Liver (tissue), 9 donors: ENCODE measurements around the gene FRMD5. TPM values are rescaled to one million over a fixed set of nuclear protein-coding genes. Genes with fewer than 3 reads are reported as not detected.

Experiments
- DNase-seq: peaks from one replicate; pipeline ENCODE4 v3.0.0-alpha.2; 2017; ENCODE audit warnings: low spot score
- H3K27ac ChIP-seq, 2 donors: one replicate each; pipeline ENCODE4 v1.7.0; 2013; ENCODE audit warnings: inconsistent platforms in 2 of 2, low read length in 2 of 2, control low read depth in 1 of 2, low read depth in 1 of 2, mild to moderate bottlenecking in 1 of 2
- H3K27me3 ChIP-seq, 4 donors: one replicate each; pipeline versions ENCODE4 v1.6.1 to v1.7.0; 2013; ENCODE audit warnings: low read length in 3 of 4, inconsistent platforms in 1 of 4, mild to moderate bottlenecking in 1 of 4, moderate library complexity in 1 of 4; ENCODE audit not compliant: control insufficient read depth in 4 of 4, insufficient read depth in 4 of 4
- H3K36me3 ChIP-seq, 4 donors: one replicate each; pipeline versions ENCODE4 v1.6.1 to v1.7.0; 2013; ENCODE audit warnings: low read length in 3 of 4, mild to moderate bottlenecking in 3 of 4, low read depth in 1 of 4, moderate library complexity in 1 of 4; ENCODE audit not compliant: control insufficient read depth in 4 of 4, insufficient read depth in 3 of 4
- H3K4me1 ChIP-seq, 4 donors: one replicate each; pipeline versions ENCODE4 v1.6.1 to v1.7.0; 2013; ENCODE audit warnings: low read length in 3 of 4, mild to moderate bottlenecking in 3 of 4, moderate library complexity in 1 of 4; ENCODE audit not compliant: control insufficient read depth in 4 of 4, insufficient read depth in 4 of 4
- H3K4me3 ChIP-seq, 3 donors: one replicate each; pipeline versions ENCODE4 v1.6.1 to v1.7.0; 2013; ENCODE audit warnings: low read length in 3 of 3, control low read depth in 1 of 3, low read depth in 1 of 3, mild to moderate bottlenecking in 1 of 3
- H3K9ac ChIP-seq, 2 donors: one replicate each; pipeline ENCODE4 v1.7.0; 2013; ENCODE audit warnings: low read length in 2 of 2, mild to moderate bottlenecking in 2 of 2, moderate library complexity in 2 of 2, control low read depth in 1 of 2, low read depth in 1 of 2
- H3K9me3 ChIP-seq, 4 donors: one replicate each; pipeline versions ENCODE4 v1.6.1 to v1.7.0; 2013; ENCODE audit warnings: low read length in 3 of 4; ENCODE audit not compliant: control insufficient read depth in 4 of 4
- EGR1 ChIP-seq, 2 donors: IDR thresholded peaks; 2 replicates each; pipeline ENCODE4 v1.6.1; 2016 to 2018; ENCODE audit warnings: antibody characterized with exemption in 2 of 2, low read depth in 2 of 2
- FOXA1 ChIP-seq: IDR thresholded peaks from 2 replicates; pipeline ENCODE4 v1.6.1; 2016; ENCODE audit warnings: antibody characterized with exemption
- FOXA2 ChIP-seq: IDR thresholded peaks from 2 replicates; pipeline ENCODE4 v1.6.1; 2016; ENCODE audit warnings: antibody characterized with exemption
- GABPA ChIP-seq, 2 donors: IDR thresholded peaks in 1 of 2; conservative IDR thresholded peaks in 1 of 2; 2 replicates each; pipeline ENCODE4 v1.6.1; 2016; ENCODE audit warnings: antibody characterized with exemption in 2 of 2, mild to moderate bottlenecking in 1 of 2, moderate library complexity in 1 of 2
- HNF4A ChIP-seq, 2 donors: conservative IDR thresholded peaks; 2 replicates each; pipeline ENCODE4 v1.6.1; 2016; ENCODE audit warnings: antibody characterized with exemption in 2 of 2, mild to moderate bottlenecking in 2 of 2
- HNF4G ChIP-seq: IDR thresholded peaks from 2 replicates; pipeline ENCODE4 v1.6.1; 2016; ENCODE audit warnings: antibody characterized with exemption
- JUND ChIP-seq, 2 donors: IDR thresholded peaks; 2 replicates each; pipeline ENCODE4 v1.6.1; 2016; ENCODE audit warnings: antibody characterized with exemption in 2 of 2
- NR2F2 ChIP-seq: IDR thresholded peaks from 2 replicates; pipeline ENCODE4 v1.6.1; 2016; ENCODE audit warnings: antibody characterized with exemption
- RAD21 ChIP-seq, 2 donors: IDR thresholded peaks; 2 replicates each; pipeline ENCODE4 v1.6.1; 2016; ENCODE audit warnings: antibody characterized with exemption in 2 of 2, mild to moderate bottlenecking in 2 of 2
- TAF1 ChIP-seq: conservative IDR thresholded peaks from 2 replicates; pipeline ENCODE4 v1.6.1; 2016; ENCODE audit warnings: antibody characterized with exemption, mild to moderate bottlenecking
- YY1 ChIP-seq: IDR thresholded peaks from 2 replicates; pipeline ENCODE4 v1.6.1; 2016; ENCODE audit warnings: antibody characterized with exemption, mild to moderate bottlenecking
- WGBS: extraction: QIAGEN DNeasy Blood & Tissue Kit; methylation state at CpG from one replicate; pipeline ENCODE4 v1.1.7; 2013; 5-methylcytosine and 5-hydroxymethylcytosine counted together
- polyA plus RNA-seq, 2 donors: library from polyadenylated mRNA; stranded (reverse) in 1 of 2; unstranded in 1 of 2; fragments of 200-250 nt in 1 of 2; fragments of >200 nt in 1 of 2; fragmentation: Nextera tagmentation in 1 of 2; extraction: Ambion mirVana in 1 of 2; gene quantifications; one replicate each; pipeline versions ENCODE4 v1.2.1 to v1.2.3, GENCODE V29; 2013 to 2015
- total RNA-seq, 2 donors: library from RNA; depleted of rRNA; stranded (reverse); fragments of >200 nt; gene quantifications; one replicate each; pipeline ENCODE4 v1.2.3, GENCODE V29; 2014
- TF ChIP-seq, protein P1 (sequence below): IDR thresholded peaks from 2 replicates; pipeline ENCODE4 v1.6.1; 2016; ENCODE audit warnings: antibody characterized with exemption, mild to moderate bottlenecking
- TF ChIP-seq, protein P2 (sequence below): fragments of 150-350 bp; IDR thresholded peaks from 2 replicates; pipeline ENCODE4 v1.5.1; 2017; ENCODE audit warnings: improper control_type of control experiment, low read depth, low read length; ENCODE audit not compliant: missing input control
- TF ChIP-seq, protein P3 (sequence below): IDR thresholded peaks from 2 replicates; pipeline ENCODE4 v1.6.1; 2016; ENCODE audit warnings: antibody characterized with exemption
- TF ChIP-seq, protein P4 (sequence below): IDR thresholded peaks from 2 replicates; pipeline ENCODE4 v1.6.1; 2016; ENCODE audit warnings: antibody characterized with exemption
- TF ChIP-seq, protein P5 (sequence below): IDR thresholded peaks from 2 replicates; pipeline ENCODE4 v1.6.1; 2016; ENCODE audit warnings: antibody characterized with exemption
- donor health status: healthy.
- donor health status: healthy.
- donor health status: healthy.
- donor health status: healthy.
- donor health status: healthy.

The FRMD5 gene
- total and polyA plus RNA-seq, 4 donors: 0.01 to 0.25 TPM; not detected in 2

DNA sequence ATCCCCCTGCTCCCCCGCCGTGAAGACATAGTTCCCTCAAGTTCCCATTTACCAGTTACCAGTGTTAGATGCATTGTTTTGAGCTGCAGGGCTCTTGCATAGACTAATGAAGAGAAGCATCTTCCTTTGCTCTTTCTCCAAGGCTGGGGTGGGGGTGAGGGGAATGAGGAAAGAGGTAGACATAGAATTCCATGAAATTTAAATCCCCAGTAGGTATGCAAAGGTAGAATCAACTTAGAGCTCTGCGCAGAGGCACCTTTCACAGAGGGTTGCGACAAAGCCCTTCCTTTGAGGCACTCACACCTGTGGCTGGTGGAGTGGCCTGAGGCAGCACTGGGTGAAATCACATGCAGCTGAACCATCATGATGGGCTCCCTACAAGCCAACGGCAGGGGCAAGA lies 266.9 kb downstream of the FRMD5 start:
- Histone ChIP-seq H3K36me3 (no peaks in the 10 kb centered on the region), H3K4me3 (no peak overlapping the region), H3K9me3 (no peaks in the 10 kb centered on the region), H3K4me1 (no peaks in the 10 kb centered on the region), H3K27me3 (no peaks in the 10 kb centered on the region), H3K9ac (no peak overlapping the region), H3K27ac (no peak overlapping the region)
- no peak for DNase-seq
- 59% methylated on average over 5 of the region's 5 CpGs for WGBS
- TF ChIP-seq HNF4G (no peak), NR2F2 (no peak), RAD21 (IDR thresholded peaks at IDR 0.05) (no peak), JUND (IDR thresholded peaks at IDR 0.05) (no peak), HNF4A (conservative IDR thresholded peaks at IDR 0.05) (no peak), TAF1 (no peak)
- TF ChIP-seq, protein P1, sequence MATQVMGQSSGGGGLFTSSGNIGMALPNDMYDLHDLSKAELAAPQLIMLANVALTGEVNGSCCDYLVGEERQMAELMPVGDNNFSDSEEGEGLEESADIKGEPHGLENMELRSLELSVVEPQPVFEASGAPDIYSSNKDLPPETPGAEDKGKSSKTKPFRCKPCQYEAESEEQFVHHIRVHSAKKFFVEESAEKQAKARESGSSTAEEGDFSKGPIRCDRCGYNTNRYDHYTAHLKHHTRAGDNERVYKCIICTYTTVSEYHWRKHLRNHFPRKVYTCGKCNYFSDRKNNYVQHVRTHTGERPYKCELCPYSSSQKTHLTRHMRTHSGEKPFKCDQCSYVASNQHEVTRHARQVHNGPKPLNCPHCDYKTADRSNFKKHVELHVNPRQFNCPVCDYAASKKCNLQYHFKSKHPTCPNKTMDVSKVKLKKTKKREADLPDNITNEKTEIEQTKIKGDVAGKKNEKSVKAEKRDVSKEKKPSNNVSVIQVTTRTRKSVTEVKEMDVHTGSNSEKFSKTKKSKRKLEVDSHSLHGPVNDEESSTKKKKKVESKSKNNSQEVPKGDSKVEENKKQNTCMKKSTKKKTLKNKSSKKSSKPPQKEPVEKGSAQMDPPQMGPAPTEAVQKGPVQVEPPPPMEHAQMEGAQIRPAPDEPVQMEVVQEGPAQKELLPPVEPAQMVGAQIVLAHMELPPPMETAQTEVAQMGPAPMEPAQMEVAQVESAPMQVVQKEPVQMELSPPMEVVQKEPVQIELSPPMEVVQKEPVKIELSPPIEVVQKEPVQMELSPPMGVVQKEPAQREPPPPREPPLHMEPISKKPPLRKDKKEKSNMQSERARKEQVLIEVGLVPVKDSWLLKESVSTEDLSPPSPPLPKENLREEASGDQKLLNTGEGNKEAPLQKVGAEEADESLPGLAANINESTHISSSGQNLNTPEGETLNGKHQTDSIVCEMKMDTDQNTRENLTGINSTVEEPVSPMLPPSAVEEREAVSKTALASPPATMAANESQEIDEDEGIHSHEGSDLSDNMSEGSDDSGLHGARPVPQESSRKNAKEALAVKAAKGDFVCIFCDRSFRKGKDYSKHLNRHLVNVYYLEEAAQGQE: no peak

DNA sequence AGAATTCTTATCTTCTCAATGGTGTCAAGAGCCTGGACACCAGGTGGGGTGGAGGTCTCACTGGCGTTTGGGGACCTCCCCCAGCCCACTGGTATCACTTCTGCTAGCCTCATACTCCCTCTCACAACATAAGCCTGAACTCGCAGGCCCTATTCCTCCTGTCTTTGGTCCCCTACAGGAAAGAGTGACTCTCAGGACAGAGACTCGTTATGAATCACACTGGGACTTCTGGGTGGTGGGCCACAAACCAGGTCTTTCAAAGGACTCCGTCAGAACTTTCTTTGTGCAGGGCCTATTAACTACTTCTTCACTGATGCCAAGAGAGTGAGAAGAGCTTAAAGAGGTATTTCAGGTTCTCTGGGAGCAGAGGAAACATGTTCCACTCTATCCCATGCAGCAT lies 267.9 kb downstream of the FRMD5 start:
- Histone ChIP-seq H3K27ac (no peak overlapping the region), H3K9me3 (no peaks in the 10 kb centered on the region), H3K4me1 (no peaks in the 10 kb centered on the region), H3K27me3 (no peaks in the 10 kb centered on the region), H3K4me3 (no peak overlapping the region), H3K9ac (no peak overlapping the region), H3K36me3 (no peaks in the 10 kb centered on the region)
- WGBS: 63% methylated on average over 4 of the region's 4 CpGs
- no peak for DNase-seq
- TF ChIP-seq HNF4G (no peak), RAD21 (IDR thresholded peaks at IDR 0.05) (no peak), JUND (IDR thresholded peaks at IDR 0.05) (no peak), FOXA1 (no peak), FOXA2 (no peak), HNF4A (conservative IDR thresholded peaks at IDR 0.05) (no peak), TAF1 (no peak), YY1 (no peak), EGR1 (IDR thresholded peaks at IDR 0.05; ENCODE audit: low read depth in 2 of 2) (no peak), GABPA (IDR thresholded peaks at IDR 0.05 in 1 of 2, conservative IDR thresholded peaks at IDR 0.05 in 1 of 2) (no peak)
- TF ChIP-seq, protein P2, sequence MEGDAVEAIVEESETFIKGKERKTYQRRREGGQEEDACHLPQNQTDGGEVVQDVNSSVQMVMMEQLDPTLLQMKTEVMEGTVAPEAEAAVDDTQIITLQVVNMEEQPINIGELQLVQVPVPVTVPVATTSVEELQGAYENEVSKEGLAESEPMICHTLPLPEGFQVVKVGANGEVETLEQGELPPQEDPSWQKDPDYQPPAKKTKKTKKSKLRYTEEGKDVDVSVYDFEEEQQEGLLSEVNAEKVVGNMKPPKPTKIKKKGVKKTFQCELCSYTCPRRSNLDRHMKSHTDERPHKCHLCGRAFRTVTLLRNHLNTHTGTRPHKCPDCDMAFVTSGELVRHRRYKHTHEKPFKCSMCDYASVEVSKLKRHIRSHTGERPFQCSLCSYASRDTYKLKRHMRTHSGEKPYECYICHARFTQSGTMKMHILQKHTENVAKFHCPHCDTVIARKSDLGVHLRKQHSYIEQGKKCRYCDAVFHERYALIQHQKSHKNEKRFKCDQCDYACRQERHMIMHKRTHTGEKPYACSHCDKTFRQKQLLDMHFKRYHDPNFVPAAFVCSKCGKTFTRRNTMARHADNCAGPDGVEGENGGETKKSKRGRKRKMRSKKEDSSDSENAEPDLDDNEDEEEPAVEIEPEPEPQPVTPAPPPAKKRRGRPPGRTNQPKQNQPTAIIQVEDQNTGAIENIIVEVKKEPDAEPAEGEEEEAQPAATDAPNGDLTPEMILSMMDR: no peak
- TF ChIP-seq, protein P1: no peak
- TF ChIP-seq, protein P3, sequence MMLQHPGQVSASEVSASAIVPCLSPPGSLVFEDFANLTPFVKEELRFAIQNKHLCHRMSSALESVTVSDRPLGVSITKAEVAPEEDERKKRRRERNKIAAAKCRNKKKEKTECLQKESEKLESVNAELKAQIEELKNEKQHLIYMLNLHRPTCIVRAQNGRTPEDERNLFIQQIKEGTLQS: no peak
- TF ChIP-seq, protein P4, sequence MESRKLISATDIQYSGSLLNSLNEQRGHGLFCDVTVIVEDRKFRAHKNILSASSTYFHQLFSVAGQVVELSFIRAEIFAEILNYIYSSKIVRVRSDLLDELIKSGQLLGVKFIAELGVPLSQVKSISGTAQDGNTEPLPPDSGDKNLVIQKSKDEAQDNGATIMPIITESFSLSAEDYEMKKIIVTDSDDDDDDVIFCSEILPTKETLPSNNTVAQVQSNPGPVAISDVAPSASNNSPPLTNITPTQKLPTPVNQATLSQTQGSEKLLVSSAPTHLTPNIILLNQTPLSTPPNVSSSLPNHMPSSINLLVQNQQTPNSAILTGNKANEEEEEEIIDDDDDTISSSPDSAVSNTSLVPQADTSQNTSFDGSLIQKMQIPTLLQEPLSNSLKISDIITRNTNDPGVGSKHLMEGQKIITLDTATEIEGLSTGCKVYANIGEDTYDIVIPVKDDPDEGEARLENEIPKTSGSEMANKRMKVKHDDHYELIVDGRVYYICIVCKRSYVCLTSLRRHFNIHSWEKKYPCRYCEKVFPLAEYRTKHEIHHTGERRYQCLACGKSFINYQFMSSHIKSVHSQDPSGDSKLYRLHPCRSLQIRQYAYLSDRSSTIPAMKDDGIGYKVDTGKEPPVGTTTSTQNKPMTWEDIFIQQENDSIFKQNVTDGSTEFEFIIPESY: no peak
- TF ChIP-seq, protein P5, sequence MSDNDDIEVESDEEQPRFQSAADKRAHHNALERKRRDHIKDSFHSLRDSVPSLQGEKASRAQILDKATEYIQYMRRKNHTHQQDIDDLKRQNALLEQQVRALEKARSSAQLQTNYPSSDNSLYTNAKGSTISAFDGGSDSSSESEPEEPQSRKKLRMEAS: no peak
